Activated CD8-positive, alpha-beta memory T cell treated with anti-CD3 and anti-CD28 coated beads, Interleukin-2, amount 50 U/mL, for 48 hours (primary cell): ENCODE measurements around the gene DNAJC27.
A peak's percentile ranks its signal among the peaks of the same experiment; 100 is the strongest.
"Not testable (repeated sequence)": the region's sequence is repeated elsewhere in the genome, so short reads cannot be mapped to it uniquely, and the experiment has no call there.

Experiments used
- DNase-seq: peaks from one replicate; pipeline ENCODE4 v3.0.0-alpha.2; 2020

The DNAJC27 gene

GRCh38 chr2:24971536-24972314, at the start of gene DNAJC27:
TSS of gene DNAJC27 (minus strand) at chr2:24971955. CDS start at chr2:24971904, 51 bp downstream.
- DNase-seq: peak; percentile 99

- no peak for DNase-seq
These were observed 46.9 kb upstream of the DNAJC27 start for GRCh38 chr2:25018681-25019080.

GRCh38 chr2:25014631-25015030, 42.9 kb upstream of the DNAJC27 start:
- DNase-seq: no peak

- DNase-seq: not testable (repeated sequence)
These were observed 39.6 kb upstream of the DNAJC27 start for GRCh38 chr2:25011342-25011741.

GRCh38 chr2:25009954-25010353, 38.2 kb upstream of the DNAJC27 start:
- DNase-seq: no peak

DNA sequence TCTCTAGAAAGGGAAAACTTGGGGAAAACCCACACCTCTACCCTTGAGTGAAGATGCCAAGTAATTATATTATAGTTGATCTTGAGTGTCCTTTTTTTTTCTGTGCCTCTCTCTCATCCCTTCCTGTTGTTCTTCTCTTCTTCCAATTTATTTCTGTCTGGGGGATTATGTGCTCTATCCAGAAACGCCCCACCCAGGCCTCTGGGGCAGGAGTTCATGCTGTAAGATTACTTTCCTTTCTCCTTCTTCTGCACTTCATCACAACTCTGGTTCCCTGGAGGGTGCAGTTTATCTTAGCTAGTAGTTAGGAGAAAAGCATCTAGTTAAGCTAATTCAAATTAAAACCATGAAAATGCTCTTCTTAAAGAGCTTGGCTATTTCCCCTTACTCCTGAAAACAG, 30.3 kb upstream of the DNAJC27 start:
- DNase-seq: no peak

DNA sequence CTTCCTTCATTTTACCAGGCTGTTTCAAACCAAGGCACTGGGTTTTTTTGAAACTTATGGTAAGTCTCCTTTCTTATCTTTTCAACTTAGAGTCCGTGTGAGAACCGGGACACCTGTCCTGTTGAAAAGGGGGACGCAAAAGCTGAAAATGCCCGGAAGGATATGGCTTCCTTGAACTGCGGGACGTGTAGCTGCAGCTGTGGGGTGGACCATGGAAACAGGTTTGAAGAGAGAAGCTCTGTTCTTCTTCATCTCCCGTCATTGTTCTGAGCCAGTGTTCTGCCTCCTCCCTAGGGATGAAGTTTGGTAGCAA, 29.5 kb upstream of the DNAJC27 start:
- no peak for DNase-seq

DNA sequence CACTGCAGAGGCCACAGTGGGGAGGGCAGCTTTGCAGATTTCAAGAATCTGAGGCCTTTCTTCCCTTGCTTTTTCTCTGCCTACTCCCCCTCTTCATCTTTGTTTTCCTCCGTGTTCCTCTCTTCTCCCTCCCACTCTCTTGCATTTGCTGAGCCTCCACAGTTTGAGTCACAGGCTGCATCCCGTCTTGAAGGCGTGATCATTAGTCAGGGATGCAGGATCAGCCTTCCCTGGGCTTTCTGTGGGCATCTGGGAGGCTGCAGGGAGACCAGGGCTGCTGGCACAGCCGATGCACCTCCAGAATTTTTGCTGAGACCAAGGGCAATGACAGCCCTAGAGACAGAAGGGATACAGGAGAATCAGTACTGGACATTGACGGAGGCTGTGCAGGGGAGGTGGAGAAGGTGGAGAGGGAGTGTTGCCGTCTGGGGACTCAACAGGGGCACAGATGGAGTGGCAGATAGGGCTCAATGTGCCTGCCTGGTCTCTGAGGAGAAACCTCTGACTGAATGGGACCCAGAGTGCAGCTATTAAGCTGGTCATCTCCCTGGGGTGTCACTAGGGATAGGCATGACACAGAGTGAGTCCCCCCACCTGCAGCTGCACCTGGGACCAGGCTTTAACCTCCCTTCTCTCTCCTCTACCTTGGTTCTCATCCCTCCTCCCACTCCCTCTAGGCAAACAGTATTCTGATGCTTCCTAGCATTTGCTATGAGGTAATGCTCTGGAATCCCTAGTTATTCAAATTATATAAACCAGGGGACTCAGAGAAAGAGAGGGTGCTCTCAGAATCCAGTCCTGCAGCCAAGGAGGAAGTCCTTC, 29.0 kb upstream of the DNAJC27 start:
- DNase-seq: no peak

DNA sequence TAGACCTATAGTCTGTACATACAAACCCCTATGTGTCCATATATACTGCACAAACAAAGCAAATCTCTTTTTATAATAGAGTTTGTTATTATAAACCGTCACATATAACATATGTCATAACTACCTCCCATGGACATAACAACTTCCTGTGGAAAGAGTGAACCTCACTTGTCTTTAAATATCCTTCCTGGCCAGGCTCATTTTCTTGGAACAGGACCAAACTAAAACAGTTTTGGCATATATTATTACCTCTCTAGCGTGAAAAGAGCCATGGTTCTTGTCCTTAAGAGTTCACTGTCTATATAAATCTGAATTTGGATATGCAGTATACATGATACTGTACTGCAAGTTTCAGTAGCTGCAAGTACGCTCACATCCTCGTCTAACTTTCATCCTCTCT, 28.3 kb upstream of the DNAJC27 start:
- DNase-seq: no peak

DNA sequence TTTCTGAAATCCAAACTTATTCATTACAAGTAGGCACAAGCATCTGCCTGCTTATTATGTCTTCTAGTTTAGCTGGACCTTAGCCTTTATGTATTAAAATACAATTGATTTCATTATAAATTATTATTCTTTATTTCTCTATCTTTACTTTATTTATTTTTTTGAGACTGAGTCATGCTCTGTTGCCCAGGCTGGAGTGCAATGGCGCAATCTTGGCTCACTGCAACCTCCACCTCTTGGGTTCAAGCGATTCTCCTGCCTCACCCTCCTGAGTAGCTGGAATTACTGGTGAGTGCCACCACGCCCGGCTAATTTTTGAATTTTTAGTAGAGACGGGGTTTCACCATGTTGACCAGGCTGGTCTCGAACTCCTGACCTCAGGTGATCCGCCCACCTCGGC, 27.3 kb upstream of the DNAJC27 start:
- DNase-seq: not testable (repeated sequence)

- DNase-seq: no peak
These were observed 22.5 kb upstream of the DNAJC27 start for GRCh38 chr2:24994146-24994724.

- no peak for DNase-seq
These were observed 21.8 kb upstream of the DNAJC27 start for GRCh38 chr2:24993406-24994145.

DNA sequence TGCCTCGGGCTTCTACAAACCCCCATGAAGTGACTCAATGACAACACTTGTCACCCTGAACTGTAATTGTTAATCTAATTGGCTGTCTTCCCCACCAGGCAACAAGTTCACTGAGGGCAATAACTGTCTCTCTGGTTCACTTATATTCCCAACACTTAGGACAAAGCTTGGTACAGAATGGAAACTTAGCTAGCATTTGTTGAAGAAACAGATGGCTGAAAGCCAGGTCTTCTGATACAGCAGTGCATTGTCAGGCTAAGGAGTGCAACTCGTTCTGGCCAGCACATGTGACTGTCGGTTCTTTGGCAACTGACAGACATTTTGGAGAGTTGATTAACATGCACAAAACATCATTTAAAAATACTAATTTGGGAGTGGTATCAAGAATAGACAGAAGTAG, 14.6 kb upstream of the DNAJC27 start:
- no peak for DNase-seq

DNA sequence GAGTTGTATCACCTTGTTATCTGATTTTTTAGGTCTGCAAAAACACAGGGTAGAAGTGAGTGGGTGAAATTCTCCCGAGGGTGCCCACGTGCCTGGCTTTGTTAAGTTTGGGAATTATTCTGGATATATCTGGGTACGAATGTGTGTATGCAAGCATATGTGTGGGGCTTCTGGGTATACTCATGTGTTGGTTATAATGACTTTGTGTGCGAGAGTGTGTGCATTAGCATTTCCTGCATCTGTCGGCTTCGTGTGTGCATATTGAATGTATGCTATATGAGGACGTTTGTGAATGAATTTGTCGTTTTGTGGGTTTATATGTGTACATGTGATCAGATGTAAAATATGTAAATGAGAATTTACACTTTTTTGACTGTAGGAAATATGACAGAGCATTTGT, 13.8 kb upstream of the DNAJC27 start:
- no peak for DNase-seq

DNA sequence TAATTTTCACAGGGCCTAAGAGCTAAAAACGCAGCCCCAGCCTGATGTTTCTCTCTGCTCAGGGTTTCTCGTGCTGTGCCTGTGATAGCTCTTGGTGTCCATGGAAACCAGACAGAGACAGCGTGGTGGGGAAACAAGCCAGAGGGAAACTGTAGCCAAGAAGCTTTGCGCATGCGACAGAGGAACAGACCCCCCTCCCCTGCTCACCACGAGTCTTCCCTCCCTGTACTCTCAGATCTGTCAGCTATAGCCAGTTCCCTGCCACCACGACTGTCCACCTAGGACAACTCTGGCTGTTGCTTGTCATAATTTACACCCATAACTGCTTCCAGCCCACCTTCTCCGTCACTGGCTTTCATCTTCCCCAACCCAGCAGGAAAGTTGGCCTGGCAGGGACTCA, 13.2 kb upstream of the DNAJC27 start:
- DNase-seq: no peak

DNA sequence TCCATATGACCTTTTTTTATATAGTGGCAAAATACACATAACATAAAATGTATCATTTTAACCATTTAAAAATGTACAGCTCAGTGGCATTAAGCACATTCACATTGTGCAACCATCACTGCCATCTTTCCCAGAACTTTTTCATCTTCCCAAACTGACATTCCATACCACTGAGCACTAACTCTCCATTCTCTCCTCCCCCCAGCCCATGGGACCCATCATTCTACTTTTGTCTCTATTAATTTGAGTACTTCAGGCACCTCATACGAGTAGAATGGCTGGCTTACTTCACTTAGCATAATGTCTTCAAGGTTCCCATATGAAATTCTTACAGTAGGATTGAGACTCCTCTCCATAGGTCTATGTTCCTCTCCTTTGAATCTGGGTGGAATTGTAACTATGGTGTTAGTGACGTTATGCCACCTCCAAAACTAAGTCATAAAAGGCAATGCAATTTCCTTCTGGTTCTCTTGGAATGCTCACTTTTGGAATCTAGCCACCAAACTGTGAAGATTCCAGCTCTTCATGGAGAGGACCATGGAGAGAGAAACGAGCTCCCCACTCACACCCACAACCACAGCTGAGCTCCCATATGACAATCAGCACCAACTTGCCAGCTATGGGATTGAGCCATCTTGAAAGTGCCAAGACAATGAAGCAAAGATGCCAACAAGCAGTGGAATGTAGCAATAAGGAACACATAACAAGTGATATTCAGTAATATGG, 9.8 kb upstream of the DNAJC27 start:
- DNase-seq: no peak

- no peak for DNase-seq
These were observed 6.9 kb upstream of the DNAJC27 start for GRCh38 chr2:24978661-24979060.

- DNase-seq: no peak
These were observed 5.9 kb upstream of the DNAJC27 start for GRCh38 chr2:24977631-24978030.

GRCh38 chr2:24973812-24974211, 2.1 kb upstream of the DNAJC27 start:
- DNase-seq: no peak

DNA sequence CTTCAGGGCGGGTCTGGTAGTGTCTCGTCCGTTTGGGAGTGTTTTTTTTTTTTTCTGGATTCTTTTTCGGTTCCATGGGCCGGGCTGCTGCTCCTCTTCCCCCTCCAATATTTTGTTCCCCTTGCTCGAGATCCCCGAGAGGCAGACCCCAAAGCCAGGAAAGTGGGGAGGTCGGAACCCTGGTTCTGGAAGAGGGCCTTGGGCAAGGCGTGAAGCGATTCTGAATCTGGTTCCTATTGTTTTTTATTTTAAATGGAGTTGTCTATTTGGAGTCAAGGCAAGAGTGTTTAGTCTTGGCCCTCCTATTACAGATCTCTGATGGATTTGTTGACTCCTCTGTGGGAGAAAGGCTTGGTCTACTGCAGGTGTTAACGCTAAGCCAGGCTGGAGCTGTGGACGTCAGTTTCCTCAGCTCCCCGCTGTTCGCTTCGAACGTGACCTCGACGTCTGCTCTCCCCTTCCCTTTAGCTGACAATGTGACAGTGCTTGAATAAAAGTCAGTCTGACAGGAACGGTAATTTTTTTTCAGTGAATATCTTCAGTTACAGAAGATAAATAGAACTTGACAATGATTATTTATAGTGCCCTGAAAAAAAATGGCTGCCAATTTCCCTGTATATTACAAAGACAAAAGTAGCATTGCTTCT, 683 bp upstream of the DNAJC27 start:
- DNase-seq: peak; percentile 71

DNA sequence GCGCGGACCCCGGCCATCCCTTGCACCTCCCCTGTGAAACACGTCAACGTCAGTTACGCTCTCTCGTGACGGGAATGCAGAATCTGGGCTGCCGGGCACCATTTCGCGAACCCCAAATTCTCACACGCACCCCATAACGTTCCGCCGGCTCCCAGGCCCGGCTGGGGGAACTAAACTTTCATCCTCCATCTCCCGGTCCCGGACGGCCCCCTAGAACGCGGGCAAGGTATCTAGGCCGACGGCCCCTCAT, 544 bp downstream of the DNAJC27 start:
- DNase-seq: no peak

- DNase-seq: no peak
These were observed 1.1 kb downstream of the DNAJC27 start for GRCh38 chr2:24970483-24971285.
